Measurements from ENCODE around the gene CFAP126.
"Not testable (repeated sequence)": the region's sequence is repeated elsewhere in the genome, so short reads cannot be mapped to it uniquely, and the experiment has no call there.

Gene CFAP126

GRCh38 chr1:161408429-161409052 lies 40.9 kb upstream of the CFAP126 start:
- Histone ChIP-seq H4K20me1 (ENCODE audit: control insufficient read depth, insufficient read depth, low read depth, low read length) (no peaks in the 10 kb centered on the region), H3K9me3 (ENCODE audit: control insufficient read depth, insufficient read depth, low read length) (no peaks in the 10 kb centered on the region), H3F3A (ENCODE audit: control insufficient read depth, insufficient read depth) (no peaks in the 10 kb centered on the region), H3K4me3 (ENCODE audit: low read length) (no peak overlapping the region), H3K36me3 (ENCODE audit: control insufficient read depth, low read length) (no peaks in the 10 kb centered on the region), H3K4me1 (ENCODE audit: control insufficient read depth, low read length) (no peaks in the 10 kb centered on the region), H3K27me3 (ENCODE audit: control insufficient read depth, low read length) (no peaks in the 10 kb centered on the region), H3K79me2 (ENCODE audit: control insufficient read depth, low read length) (no peaks in the 10 kb centered on the region), H3K9me2 (replicated peaks; ENCODE audit: control insufficient read depth, low read length) (no peaks in the 10 kb centered on the region), H3K27ac (ENCODE audit: low read depth, low read length) (no peak overlapping the region), H3K4me2 (ENCODE audit: low read length) (no peak overlapping the region)
- TF ChIP-seq CTCF (IDR thresholded peaks at IDR 0.05; ENCODE audit: low read depth, low read length, poor library complexity, severe bottlenecking) = no peak
- TF ChIP-seq EZH2phosphoT487 (IDR thresholded peaks at IDR 0.05; ENCODE audit: borderline replicate concordance, low read length) = no peak

- Histone ChIP-seq H3K9me3 (ENCODE audit: control insufficient read depth, insufficient read depth, low read length) (no peaks in the 10 kb centered on the region), H3K4me2 (ENCODE audit: low read length) (no peak overlapping the region), H3F3A (ENCODE audit: control insufficient read depth, insufficient read depth) (peaks cover 4% of the 10 kb centered on the region; the same call in 1 of the 2 replicates), H3K4me1 (ENCODE audit: control insufficient read depth, low read length) (no peaks in the 10 kb centered on the region), H4K20me1 (ENCODE audit: control insufficient read depth, insufficient read depth, low read depth, low read length) (no peaks in the 10 kb centered on the region), H3K27me3 (ENCODE audit: control insufficient read depth, low read length) (no peaks in the 10 kb centered on the region), H3K9me2 (replicated peaks; ENCODE audit: control insufficient read depth, low read length) (no peaks in the 10 kb centered on the region), H3K4me3 (ENCODE audit: low read length) (no peak overlapping the region), H3K79me2 (ENCODE audit: control insufficient read depth, low read length) (no peaks in the 10 kb centered on the region), H3K36me3 (ENCODE audit: control insufficient read depth, low read length) (no peaks in the 10 kb centered on the region), H3K27ac (ENCODE audit: low read depth, low read length) (no peak overlapping the region)
- no peak for TF ChIP-seq EZH2phosphoT487 (IDR thresholded peaks at IDR 0.05; ENCODE audit: borderline replicate concordance, low read length)
- no peak for TF ChIP-seq CTCF (IDR thresholded peaks at IDR 0.05; ENCODE audit: low read depth, low read length, poor library complexity, severe bottlenecking)
These were observed 39.8 kb upstream of the CFAP126 start for GRCh38 chr1:161407451-161407985.

GRCh38 chr1:161406551-161406950 lies 38.9 kb upstream of the CFAP126 start:
- not testable (repeated sequence) for H4K20me1 ChIP-seq (ENCODE audit: control insufficient read depth, insufficient read depth, low read depth, low read length); H3K4me1 ChIP-seq (ENCODE audit: control insufficient read depth, low read length); H3F3A ChIP-seq (ENCODE audit: control insufficient read depth, insufficient read depth); H3K9me3 ChIP-seq (ENCODE audit: control insufficient read depth, insufficient read depth, low read length); H3K36me3 ChIP-seq (ENCODE audit: control insufficient read depth, low read length); H3K9me2 ChIP-seq (replicated peaks; ENCODE audit: control insufficient read depth, low read length); H3K4me2 ChIP-seq (ENCODE audit: low read length); H3K79me2 ChIP-seq (ENCODE audit: control insufficient read depth, low read length); H3K4me3 ChIP-seq (ENCODE audit: low read length); H3K27me3 ChIP-seq (ENCODE audit: control insufficient read depth, low read length); H3K27ac ChIP-seq (ENCODE audit: low read depth, low read length)

GRCh38 chr1:161404051-161404597 lies 36.4 kb upstream of the CFAP126 start:
- H3K79me2 ChIP-seq (ENCODE audit: control insufficient read depth, low read length) = no peaks in the 10 kb centered on the region
- TF ChIP-seq EZH2phosphoT487 (IDR thresholded peaks at IDR 0.05; ENCODE audit: borderline replicate concordance, low read length) = no peak
- no peak for TF ChIP-seq CTCF (IDR thresholded peaks at IDR 0.05; ENCODE audit: low read depth, low read length, poor library complexity, severe bottlenecking)
- H3K27ac ChIP-seq (ENCODE audit: low read depth, low read length) = no peak overlapping the region
- H3K9me2 ChIP-seq (replicated peaks; ENCODE audit: control insufficient read depth, low read length) = no peaks in the 10 kb centered on the region
- peaks cover 9% of the 10 kb centered on the region for H3K4me1 ChIP-seq (ENCODE audit: control insufficient read depth, low read length)
- no peaks in the 10 kb centered on the region for H3K27me3 ChIP-seq (ENCODE audit: control insufficient read depth, low read length)
- H3K4me3 ChIP-seq (ENCODE audit: low read length) = no peak overlapping the region
- H3K4me2 ChIP-seq (ENCODE audit: low read length) = no peak overlapping the region
- peaks cover 8% of the 10 kb centered on the region for H3F3A ChIP-seq (ENCODE audit: control insufficient read depth, insufficient read depth)
- H3K36me3 ChIP-seq (ENCODE audit: control insufficient read depth, low read length) = no peaks in the 10 kb centered on the region; the same call in 1 of the 2 replicates
- H4K20me1 ChIP-seq (ENCODE audit: control insufficient read depth, insufficient read depth, low read depth, low read length) = no peaks in the 10 kb centered on the region
- no peaks in the 10 kb centered on the region for H3K9me3 ChIP-seq (ENCODE audit: control insufficient read depth, insufficient read depth, low read length)

Data from DOHH2 (cell line).